Measurements from ENCODE around the gene CDHR4.
"Not testable (repeated sequence)": the region's sequence is repeated elsewhere in the genome, so short reads cannot be mapped to it uniquely, and the experiment has no call there.

Gene CDHR4

DNA sequence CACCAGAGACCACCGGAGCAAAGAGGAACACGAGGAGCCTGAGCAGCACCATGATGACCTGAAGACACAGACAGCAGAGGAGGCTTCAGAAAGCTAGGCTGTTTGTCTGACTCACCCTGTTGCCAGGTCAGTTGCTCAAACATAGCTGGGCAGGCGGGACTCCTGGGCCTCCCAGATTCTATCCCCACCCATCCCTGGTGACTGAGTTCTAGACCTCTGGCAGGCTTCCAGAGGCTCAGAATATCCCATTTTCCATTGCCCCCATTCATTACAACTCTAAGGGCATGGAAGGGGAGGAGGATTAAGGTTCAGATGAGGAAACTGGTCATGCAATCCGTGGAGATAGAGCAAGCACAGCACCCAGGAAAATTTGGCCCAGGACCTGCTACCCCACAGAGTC is at the start of gene CDHR4:
Gene CDHR4 (minus strand): TSS at position 113 of the 400 bp plus-strand sequence. CDS start 61 bp downstream, at position 52.
- DNase-seq, result no peak

GRCh38 chr3:49845694-49846093 is 46.0 kb upstream of the CDHR4 start:
- DNase-seq, result no peak

DNA sequence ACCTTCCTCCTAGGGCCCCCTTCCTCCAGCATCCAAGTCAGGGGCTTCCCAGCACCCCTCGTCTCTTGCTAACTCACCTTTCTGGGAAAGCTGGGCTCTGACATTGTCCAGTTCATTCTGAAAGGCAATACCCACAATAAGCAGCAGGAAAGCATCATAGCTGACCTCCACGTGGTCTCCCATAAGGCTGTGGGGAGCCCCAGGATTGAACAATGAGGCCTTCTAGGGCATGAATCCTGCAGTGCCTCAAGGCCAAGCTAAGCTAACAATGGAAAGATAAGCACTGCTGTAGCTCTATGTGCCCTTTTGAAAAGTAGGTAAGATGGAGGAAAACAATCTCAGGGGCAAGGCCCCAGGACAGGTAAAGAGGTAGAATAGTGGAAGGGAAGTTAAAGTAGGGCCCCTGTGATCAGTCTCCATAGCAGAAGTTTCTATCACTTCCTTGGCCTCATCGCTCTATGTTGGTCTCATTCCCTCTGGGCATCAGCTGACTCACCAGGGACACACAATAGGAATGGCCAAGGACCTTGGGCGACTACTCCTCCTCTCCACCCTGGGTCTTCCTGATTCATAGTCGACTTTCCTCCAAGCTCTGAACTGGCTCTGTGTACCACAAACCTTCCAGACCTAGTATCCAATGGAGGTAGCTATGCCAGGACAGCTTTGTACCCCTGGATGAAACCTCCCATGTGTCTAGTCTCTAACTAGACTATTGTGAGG is 45.0 kb upstream of the CDHR4 start:
- DNase-seq, result no peak

DNA sequence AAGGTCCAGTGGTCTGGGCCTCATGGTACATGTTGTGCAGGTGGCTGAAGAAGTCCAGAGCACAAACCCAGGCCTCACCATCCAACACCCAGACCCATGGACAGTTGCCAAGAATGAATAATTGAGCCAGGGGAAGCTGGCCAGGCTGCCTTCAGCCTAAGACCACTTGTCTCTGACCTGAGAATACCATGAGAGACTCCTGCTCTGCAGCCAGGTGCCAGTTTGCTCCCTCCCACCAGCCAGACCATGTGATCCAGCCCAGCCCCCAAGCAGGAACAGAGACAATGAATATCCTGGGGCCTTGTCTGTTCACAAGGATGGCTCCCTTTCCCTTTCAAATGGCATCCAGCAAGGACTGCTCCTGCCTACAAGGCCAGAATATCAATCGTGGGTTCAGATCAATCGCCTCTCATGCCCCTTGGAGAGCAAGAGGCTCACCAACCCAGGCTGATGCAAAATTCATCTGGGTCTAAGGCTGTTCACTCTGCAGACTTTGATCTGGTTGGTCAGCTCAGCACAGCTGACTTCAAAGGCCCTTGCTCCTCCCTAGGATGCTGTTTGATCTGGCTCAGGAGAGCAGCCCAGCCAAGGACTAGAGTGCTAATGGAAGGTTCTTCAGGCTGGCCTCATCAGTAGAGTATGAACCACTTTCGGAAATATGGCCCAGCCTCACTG is 43.3 kb upstream of the CDHR4 start:
- DNase-seq, result no peak

DNA sequence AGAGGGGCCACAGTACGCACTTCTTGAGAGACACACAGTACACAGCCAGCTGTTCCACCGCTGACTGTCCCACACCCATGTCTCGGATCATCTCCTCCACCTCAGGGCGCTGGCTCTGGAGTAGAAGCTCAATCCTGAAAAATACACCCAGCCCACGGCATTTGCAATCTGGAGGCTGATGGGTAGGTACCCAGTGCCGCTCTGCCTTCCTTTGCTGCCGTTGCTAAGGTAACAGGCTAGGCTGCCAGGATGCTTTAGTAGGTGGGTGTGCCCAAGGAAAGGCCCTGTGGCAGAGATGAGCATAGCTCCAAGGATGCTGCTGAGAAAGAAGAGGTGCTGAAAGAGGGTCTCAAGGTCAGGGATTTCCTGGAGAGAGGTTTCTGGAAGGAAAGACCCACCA is 42.1 kb upstream of the CDHR4 start:
- DNase-seq, result no peak

- no peak for DNase-seq
These were observed 41.5 kb upstream of the CDHR4 start for GRCh38 chr3:49841126-49841696.

GRCh38 chr3:49840388-49840787 is 40.7 kb upstream of the CDHR4 start:
- no peak for DNase-seq

GRCh38 chr3:49839193-49839809 is 39.6 kb upstream of the CDHR4 start:
- peak; percentile 79 for DNase-seq

DNA sequence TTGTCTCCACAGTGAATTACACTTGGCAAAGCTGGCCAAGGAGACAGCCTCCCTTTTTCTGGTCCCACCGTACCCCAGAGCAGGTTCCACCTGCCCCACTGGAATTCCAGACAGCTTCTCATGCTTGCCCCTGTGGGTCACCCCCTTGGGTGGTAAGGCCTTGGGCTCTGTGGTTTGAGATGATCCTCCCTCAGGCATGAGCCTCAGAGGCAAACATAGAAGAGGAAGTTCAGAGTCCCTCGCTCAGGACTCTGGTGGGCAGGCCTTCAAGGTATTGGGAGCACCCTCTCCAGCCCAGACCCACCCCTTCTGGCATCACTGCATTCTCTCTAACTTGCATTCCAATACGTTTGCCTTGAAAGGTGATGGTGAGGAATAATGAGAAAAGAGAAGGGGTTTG is 31.7 kb upstream of the CDHR4 start:
- DNase-seq, result no peak

GRCh38 chr3:49826016-49826415 is 26.3 kb upstream of the CDHR4 start:
- no peak for DNase-seq

DNA sequence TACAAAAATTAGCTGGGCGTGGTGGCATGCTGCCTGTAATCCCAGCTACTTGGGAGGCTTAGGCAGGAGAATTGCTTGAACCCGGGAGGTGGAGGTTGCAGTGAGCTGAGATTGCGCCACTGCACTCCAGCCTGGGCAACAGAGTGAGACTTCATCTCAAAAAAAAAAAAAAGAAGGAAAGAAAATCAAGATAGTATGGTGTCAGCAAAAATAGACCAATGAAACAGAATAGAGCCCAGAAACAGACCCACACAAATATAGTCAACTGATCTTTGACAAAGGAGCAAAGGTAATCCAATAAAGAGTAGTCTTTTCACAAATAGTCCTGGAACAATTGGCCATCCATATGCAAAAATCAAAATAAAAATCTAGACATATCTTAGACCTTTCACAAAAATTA is 23.5 kb upstream of the CDHR4 start:
- DNase-seq, result not testable (repeated sequence)

- peak; percentile 42 for DNase-seq
These were observed 14.0 kb upstream of the CDHR4 start, which contains the start of gene UBA7 for GRCh38 chr3:49813497-49814174. TSS of gene UBA7 (minus strand) at chr3:49813953. CDS start at chr3:49813787, 166 bp downstream.

DNA sequence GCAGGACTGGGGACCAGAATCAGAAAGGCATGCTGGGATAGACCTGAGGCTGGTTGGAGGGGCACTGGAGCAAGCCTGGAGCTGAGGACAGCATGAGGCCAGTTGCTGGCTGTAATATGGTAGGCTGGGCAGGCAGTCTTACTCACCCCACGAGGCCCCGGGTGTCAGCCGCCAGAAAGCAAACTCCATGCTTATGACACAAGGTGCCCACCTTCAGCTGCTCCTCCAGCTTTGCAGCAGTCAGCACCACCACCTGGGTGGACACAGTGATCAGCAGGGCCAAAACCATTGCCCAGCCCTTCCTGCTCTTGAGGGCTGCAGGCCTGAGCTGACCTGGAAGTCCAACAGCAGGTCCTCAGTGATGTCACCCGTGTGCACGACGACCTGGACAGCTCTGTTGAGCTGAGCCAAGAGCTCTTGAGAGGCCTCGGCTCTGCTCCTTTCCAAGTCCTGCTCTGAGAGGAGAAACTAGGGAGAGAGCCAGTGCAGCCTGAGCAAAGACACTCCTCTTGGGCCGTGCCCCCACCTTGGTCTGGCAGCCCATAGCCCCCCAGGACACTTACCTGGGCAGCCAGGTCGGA is 13.3 kb upstream of the CDHR4 start:
- DNase-seq, result no peak

- DNase-seq, result no peak
These were observed 7.9 kb upstream of the CDHR4 start for GRCh38 chr3:49807431-49808114.

DNA sequence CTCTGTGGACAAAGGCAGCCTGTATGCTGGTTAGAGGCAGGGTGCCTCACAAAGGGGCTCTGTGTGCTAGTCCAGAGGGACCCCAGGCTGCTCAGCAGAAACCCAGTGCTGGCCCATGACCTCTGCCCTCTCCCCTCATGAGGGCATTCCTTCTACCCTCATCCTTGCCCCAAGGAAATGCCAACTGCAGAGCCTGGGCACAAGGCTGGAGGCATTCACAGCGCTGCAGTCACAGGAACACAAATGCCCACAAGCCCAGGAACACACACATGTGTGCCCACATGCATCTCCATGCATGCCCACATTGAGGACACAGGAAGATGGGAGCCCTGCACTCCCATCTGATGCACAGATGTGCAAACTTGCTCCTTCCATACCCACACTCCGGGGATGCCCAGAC is 7.2 kb upstream of the CDHR4 start:
- DNase-seq, result no peak

DNA sequence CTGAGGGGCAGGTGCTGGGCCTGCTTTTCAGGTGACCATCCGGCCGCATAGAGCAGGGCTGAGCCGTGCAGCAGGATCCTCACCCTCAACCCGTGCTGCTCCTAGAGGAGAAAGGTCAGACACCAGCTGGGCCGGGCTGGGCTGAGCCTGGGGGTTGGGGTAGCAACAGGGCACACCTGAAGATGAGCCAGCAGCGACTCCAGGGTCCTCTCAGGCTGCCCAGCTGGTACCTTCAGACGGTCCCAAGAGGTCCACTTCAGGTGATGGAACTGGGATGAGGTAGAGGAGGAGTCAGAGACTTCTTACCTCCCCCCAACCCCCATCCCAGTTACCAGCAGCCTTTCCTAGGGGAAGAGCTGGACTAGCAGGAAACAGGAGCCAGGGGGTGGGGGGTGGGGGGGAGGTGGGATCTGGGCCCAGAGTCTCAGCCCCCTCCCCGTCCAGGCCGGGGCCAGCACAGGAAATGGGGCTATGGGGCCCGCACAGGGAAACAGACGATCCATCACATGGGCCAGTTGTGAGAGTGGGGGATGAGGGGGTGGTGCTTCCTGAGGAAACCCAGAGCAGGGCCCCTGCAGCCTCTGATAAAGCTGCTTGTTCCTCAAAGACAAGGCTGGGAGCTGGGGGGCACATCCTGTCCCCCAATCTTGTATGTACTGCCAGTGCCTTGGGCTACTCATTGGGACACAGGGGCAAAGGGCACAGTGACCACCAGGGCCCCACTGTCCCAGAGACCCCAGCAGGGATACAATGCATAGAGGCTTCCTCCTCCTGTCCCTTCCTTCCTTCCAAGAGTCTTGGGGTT is 6.4 kb upstream of the CDHR4 start:
- DNase-seq, result peak; percentile 35

GRCh38 chr3:49805367-49805782 is 5.7 kb upstream of the CDHR4 start:
- peak; percentile 64 for DNase-seq

- DNase-seq, result no peak
These were observed 4.7 kb upstream of the CDHR4 start for GRCh38 chr3:49804141-49805041.

DNA sequence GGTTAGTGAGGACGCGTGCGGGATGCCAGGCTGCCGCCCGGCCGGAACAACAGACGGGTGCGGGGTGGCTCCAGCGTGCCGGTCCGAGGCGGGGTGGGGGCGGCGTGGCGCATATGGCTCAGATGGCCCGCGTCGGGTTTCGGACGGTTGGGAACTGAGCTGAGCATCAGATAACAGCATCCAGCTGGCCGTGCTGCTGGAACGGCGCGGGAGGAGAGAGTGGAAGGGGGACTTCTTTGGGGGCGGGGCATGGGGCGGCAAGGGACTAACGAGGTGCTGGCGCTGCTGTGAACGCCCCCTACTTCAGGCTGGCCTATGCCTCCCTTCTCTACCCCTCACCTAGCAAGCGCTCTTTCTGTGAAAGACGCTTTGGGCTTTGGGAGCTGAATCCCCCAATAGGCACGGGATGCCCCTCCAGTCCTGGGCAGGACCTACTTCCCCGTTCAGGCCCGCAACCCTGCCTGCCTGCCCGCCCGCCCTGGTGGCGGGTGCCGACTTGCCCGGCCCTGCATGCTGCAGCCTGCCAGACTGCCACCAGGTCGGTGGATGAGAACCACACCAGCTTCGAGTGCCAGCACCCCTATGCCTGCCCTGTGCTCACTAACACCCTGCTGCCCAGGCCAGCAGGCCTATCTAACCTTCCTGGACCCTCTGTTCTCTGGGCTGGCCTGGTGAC is 3.9 kb upstream of the CDHR4 start:
- peak; percentile 40 for DNase-seq
